Measurements from ENCODE around the gene CLEC14A.

The CLEC14A gene

GRCh38 chr14:38255673-38256532 lies at the start of gene CLEC14A:
Gene CLEC14A (minus strand): TSS chr14:38256093. CDS start chr14:38256022, 71 bp downstream.
- DNase-seq, result peak; percentile 80

GRCh38 chr14:38302966-38303365 lies 47.1 kb upstream of the CLEC14A start:
- no peak for DNase-seq

GRCh38 chr14:38302034-38302433 lies 46.1 kb upstream of the CLEC14A start:
- no peak for DNase-seq

- DNase-seq, result no peak
Measured at GRCh38 chr14:38297681-38298080, 41.8 kb upstream of the CLEC14A start.

GRCh38 chr14:38291681-38292467 lies 36.0 kb upstream of the CLEC14A start:
- DNase-seq, result no peak

GRCh38 chr14:38290601-38291188 lies 34.8 kb upstream of the CLEC14A start:
- DNase-seq, result no peak

GRCh38 chr14:38286452-38286851 lies 30.6 kb upstream of the CLEC14A start:
- DNase-seq, result no peak

GRCh38 chr14:38285962-38286361 lies 30.1 kb upstream of the CLEC14A start:
- DNase-seq, result no peak

- no peak for DNase-seq
Measured at GRCh38 chr14:38282936-38283335, 27.0 kb upstream of the CLEC14A start.

- DNase-seq, result no peak
Measured at GRCh38 chr14:38280081-38280480, 24.2 kb upstream of the CLEC14A start.

- DNase-seq, result no peak
Measured at GRCh38 chr14:38279572-38279971, 23.7 kb upstream of the CLEC14A start.

GRCh38 chr14:38278035-38278434 lies 22.1 kb upstream of the CLEC14A start:
- DNase-seq, result no peak

- DNase-seq, result no peak
Measured at GRCh38 chr14:38262844-38263243, 7.0 kb upstream of the CLEC14A start.

GRCh38 chr14:38261620-38262019 lies 5.7 kb upstream of the CLEC14A start:
- no peak for DNase-seq

GRCh38 chr14:38257507-38257906 lies 1.6 kb upstream of the CLEC14A start:
- DNase-seq, result no peak

- no peak for DNase-seq
Measured at GRCh38 chr14:38256533-38256840, 594 bp upstream of the CLEC14A start.

- DNase-seq, result no peak
Measured at GRCh38 chr14:38255408-38255672, 553 bp downstream of the CLEC14A start.

- no peak for DNase-seq
Measured at GRCh38 chr14:38254571-38255407, 1.1 kb downstream of the CLEC14A start.

GRCh38 chr14:38253676-38254075 lies 2.2 kb downstream of the CLEC14A start:
- no peak for DNase-seq

- DNase-seq, result no peak
Measured at GRCh38 chr14:38252066-38252710, 3.7 kb downstream of the CLEC14A start.

- no peak for DNase-seq
Measured at GRCh38 chr14:38250331-38250730, 5.6 kb downstream of the CLEC14A start.

- DNase-seq, result no peak
Measured at GRCh38 chr14:38248321-38249028, 7.4 kb downstream of the CLEC14A start.

All from right forelimb (tissue), 1 donor.